Activated CD8-positive, alpha-beta memory T cell treated with anti-CD3 and anti-CD28 coated beads for 1 hour (primary cell): ENCODE results near the gene SNUPN.
"Not testable (repeated sequence)": the region's sequence is repeated elsewhere in the genome, so short reads cannot be mapped to it uniquely, and the experiment has no call there.

Source experiments
- DNase-seq, 2 donors: peaks; one replicate each; pipeline ENCODE4 v3.0.0-alpha.2; 2020; ENCODE audit warnings: low read depth in 1 of 2; ENCODE audit errors: extremely low read depth in 1 of 2

SNUPN gene

GRCh38 chr15:75637245-75638009, 11.9 kb upstream of the SNUPN start:
- DNase-seq: no peak

GRCh38 chr15:75636026-75636425, 10.5 kb upstream of the SNUPN start:
- no peak for DNase-seq

GRCh38 chr15:75633922-75634321, 8.4 kb upstream of the SNUPN start:
- not testable (repeated sequence) for DNase-seq

- DNase-seq: no peak
These were observed 6.4 kb upstream of the SNUPN start for GRCh38 chr15:75631935-75632334.

- DNase-seq: no peak
These were observed 3.0 kb downstream of the SNUPN start for GRCh38 chr15:75622505-75622904.

GRCh38 chr15:75620841-75621391, 4.6 kb downstream of the SNUPN start:
- DNase-seq: no peak

GRCh38 chr15:75620058-75620820, 5.3 kb downstream of the SNUPN start:
- DNase-seq: no peak

- DNase-seq: no peak
These were observed 8.8 kb downstream of the SNUPN start for GRCh38 chr15:75616766-75617165.

- DNase-seq: no peak
These were observed 18.5 kb downstream of the SNUPN start for GRCh38 chr15:75606711-75607699.

- no peak for DNase-seq
These were observed 19.5 kb downstream of the SNUPN start for GRCh38 chr15:75606026-75606425.

- no peak for DNase-seq
These were observed 26.1 kb downstream of the SNUPN start for GRCh38 chr15:75599401-75599800.

- DNase-seq: no peak
These were observed 27.2 kb downstream of the SNUPN start for GRCh38 chr15:75598361-75598760.

GRCh38 chr15:75597667-75598341, 27.7 kb downstream of the SNUPN start:
- no peak for DNase-seq

GRCh38 chr15:75596703-75597345, 28.7 kb downstream of the SNUPN start:
- DNase-seq: no peak

GRCh38 chr15:75594276-75594675, 31.2 kb downstream of the SNUPN start:
- no peak for DNase-seq

GRCh38 chr15:75591655-75592364, 33.7 kb downstream of the SNUPN start:
- no peak for DNase-seq

GRCh38 chr15:75590239-75590638, 35.3 kb downstream of the SNUPN start:
- DNase-seq: no peak

GRCh38 chr15:75589071-75589470, 36.5 kb downstream of the SNUPN start:
- no peak for DNase-seq

GRCh38 chr15:75586422-75586821, 39.1 kb downstream of the SNUPN start:
- not testable (repeated sequence) for DNase-seq
